Testis (tissue), 2 donors: ENCODE measurements around the gene CABCOCO1.

Experiments
- CTCF ChIP-seq, 3 experiments: fragments of 450-650 bp in 2 of 3; fragments of 200-600 bp in 1 of 3; sonication (generic) in 1 of 3; IDR thresholded peaks; one replicate each; pipeline ENCODE4 v1.5.1; 2016 to 2019; ENCODE audit warnings: antibody characterized with exemption in 3 of 3, mild to moderate bottlenecking in 2 of 3, moderate library complexity in 1 of 3
- POLR2A ChIP-seq: fragments of 450-650 bp; IDR thresholded peaks from one replicate; pipeline ENCODE4 v1.6.1; 2017; ENCODE audit warnings: antibody characterized with exemption, mild to moderate bottlenecking, moderate library complexity

GRCh38 chr10:61805091-61805490 lies 142.4 kb downstream of the CABCOCO1 start:
- no peak for TF ChIP-seq CTCF (IDR thresholded peaks at IDR 0.05)
- no peak for TF ChIP-seq POLR2A
